ENCODE measurements around the gene HMCN2.

Gene HMCN2

GRCh38 chr9:130360672-130361071 lies 95.1 kb downstream of the HMCN2 start:
- peaks cover 89% of the 10 kb centered on the region for H3K27me3 ChIP-seq (replicated peaks; ENCODE audit: insufficient read depth, low read length)
- no peaks in the 10 kb centered on the region for H3K9me2 ChIP-seq (replicated peaks; ENCODE audit: insufficient read depth, low read length)
- no peak overlapping the region for H2AFZ ChIP-seq (ENCODE audit: low read length)
- H4K20me1 ChIP-seq (ENCODE audit: insufficient read depth, low read length), result no peaks in the 10 kb centered on the region
- H3K27ac ChIP-seq (ENCODE audit: low read length), result no peak overlapping the region
- no peak overlapping the region for H3K4me2 ChIP-seq (ENCODE audit: low read depth, low read length)
- DNase-seq, result no peak
- no peaks in the 10 kb centered on the region for H3K4me1 ChIP-seq (ENCODE audit: low read length)
- no peaks in the 10 kb centered on the region for H3K79me2 ChIP-seq (ENCODE audit: low read length)
- H3F3A ChIP-seq (ENCODE audit: insufficient read depth, low read length), result no peaks in the 10 kb centered on the region
- no peak overlapping the region for H3K9ac ChIP-seq (ENCODE audit: low read length)
- H3K9me3 ChIP-seq (replicated peaks; ENCODE audit: insufficient read depth, low read length), result no peaks in the 10 kb centered on the region
- H3K36me3 ChIP-seq (replicated peaks; ENCODE audit: insufficient read depth, low read length), result no peaks in the 10 kb centered on the region
- TF ChIP-seq CTCF (IDR thresholded peaks at IDR 0.05; ENCODE audit: low read length) (no peak), EZH2phosphoT487 (IDR thresholded peaks at IDR 0.05; ENCODE audit: low read length) (no peak), EZH2 (optimal IDR thresholded peaks at IDR 0.05; ENCODE audit: low read depth, low read length) (no peak)
- H3K4me3 ChIP-seq (ENCODE audit: low read length), result no peak overlapping the region

GRCh38 chr9:130361873-130362362 lies 96.4 kb downstream of the HMCN2 start:
- Histone ChIP-seq H3K9ac (ENCODE audit: low read length) (no peak overlapping the region), H3K4me1 (ENCODE audit: low read length) (no peaks in the 10 kb centered on the region), H4K20me1 (ENCODE audit: insufficient read depth, low read length) (no peaks in the 10 kb centered on the region), H3K9me3 (replicated peaks; ENCODE audit: insufficient read depth, low read length) (no peaks in the 10 kb centered on the region), H3K9me2 (replicated peaks; ENCODE audit: insufficient read depth, low read length) (no peaks in the 10 kb centered on the region), H3K27ac (ENCODE audit: low read length) (no peak overlapping the region), H3F3A (ENCODE audit: insufficient read depth, low read length) (no peaks in the 10 kb centered on the region), H3K4me2 (ENCODE audit: low read depth, low read length) (no peak overlapping the region), H3K79me2 (ENCODE audit: low read length) (no peaks in the 10 kb centered on the region), H3K27me3 (replicated peaks; ENCODE audit: insufficient read depth, low read length) (peaks cover 89% of the 10 kb centered on the region), H2AFZ (ENCODE audit: low read length) (no peak overlapping the region), H3K36me3 (replicated peaks; ENCODE audit: insufficient read depth, low read length) (no peaks in the 10 kb centered on the region), H3K4me3 (ENCODE audit: low read length) (no peak overlapping the region)
- TF ChIP-seq EZH2 (optimal IDR thresholded peaks at IDR 0.05; ENCODE audit: low read depth, low read length), result no peak
- TF ChIP-seq EZH2phosphoT487 (IDR thresholded peaks at IDR 0.05; ENCODE audit: low read length), result no peak
- no peak for TF ChIP-seq CTCF (IDR thresholded peaks at IDR 0.05; ENCODE audit: low read length)
- no peak for DNase-seq

- Histone ChIP-seq H3K9me2 (replicated peaks; ENCODE audit: insufficient read depth, low read length) (no peaks in the 10 kb centered on the region), H2AFZ (ENCODE audit: low read length) (no peak overlapping the region), H3K4me3 (ENCODE audit: low read length) (no peak overlapping the region), H3K4me2 (ENCODE audit: low read depth, low read length) (no peak overlapping the region), H3K27me3 (replicated peaks; ENCODE audit: insufficient read depth, low read length) (peaks cover 91% of the 10 kb centered on the region), H3K4me1 (ENCODE audit: low read length) (no peaks in the 10 kb centered on the region), H3F3A (ENCODE audit: insufficient read depth, low read length) (no peaks in the 10 kb centered on the region), H3K79me2 (ENCODE audit: low read length) (no peaks in the 10 kb centered on the region), H3K9me3 (replicated peaks; ENCODE audit: insufficient read depth, low read length) (no peaks in the 10 kb centered on the region), H3K9ac (ENCODE audit: low read length) (no peak overlapping the region), H3K36me3 (replicated peaks; ENCODE audit: insufficient read depth, low read length) (no peaks in the 10 kb centered on the region), H4K20me1 (ENCODE audit: insufficient read depth, low read length) (no peaks in the 10 kb centered on the region), H3K27ac (ENCODE audit: low read length) (no peak overlapping the region)
- DNase-seq, result no peak
- TF ChIP-seq EZH2phosphoT487 (IDR thresholded peaks at IDR 0.05; ENCODE audit: low read length), result no peak
- no peak for TF ChIP-seq EZH2 (optimal IDR thresholded peaks at IDR 0.05; ENCODE audit: low read depth, low read length)
- no peak for TF ChIP-seq CTCF (IDR thresholded peaks at IDR 0.05; ENCODE audit: low read length)
Measured at GRCh38 chr9:130362691-130363090, 97.1 kb downstream of the HMCN2 start.
